ENCODE measurements around the gene ESRRB. TPM values are rescaled to one million over a fixed set of nuclear protein-coding genes. Genes with fewer than 3 reads are reported as not detected.

Gene ESRRB
- total RNA-seq, 1 donor from 2014 or later, result 0.08 TPM

- no peak for DNase-seq (ENCODE audit: low spot score)
- Mint-ChIP-seq H3K4me1 (ENCODE audit: unreplicated experiment) (no peaks in the 10 kb centered on the region), H3K9me3 (ENCODE audit: unreplicated experiment) (no peaks in the 10 kb centered on the region), H3K36me3 (ENCODE audit: low read depth, unreplicated experiment) (no peaks in the 10 kb centered on the region), H3K27me3 (ENCODE audit: unreplicated experiment) (no peaks in the 10 kb centered on the region), H3K27ac (ENCODE audit: unreplicated experiment) (no peak overlapping the region), H3K4me3 (ENCODE audit: unreplicated experiment) (no peak overlapping the region)
- TF ChIP-seq CTCF (IDR thresholded peaks at IDR 0.05; ENCODE audit: unreplicated experiment), result no peak
Observed at GRCh38 chr14:76538648-76539008, 162.7 kb downstream of the ESRRB start.

- Mint-ChIP-seq H3K36me3 (ENCODE audit: low read depth, unreplicated experiment) (no peaks in the 10 kb centered on the region), H3K4me3 (ENCODE audit: unreplicated experiment) (no peak overlapping the region)
Observed at GRCh38 chr14:76539130-76539529, 163.2 kb downstream of the ESRRB start.

GRCh38 chr14:76541594-76542219, 165.8 kb downstream of the ESRRB start:
- H3K4me1 Mint-ChIP-seq (ENCODE audit: unreplicated experiment), result no peaks in the 10 kb centered on the region
- no peak for DNase-seq (ENCODE audit: low spot score)
- no peak for TF ChIP-seq CTCF (IDR thresholded peaks at IDR 0.05; ENCODE audit: unreplicated experiment)
- no peak overlapping the region for H3K27ac Mint-ChIP-seq (ENCODE audit: unreplicated experiment)
- H3K27me3 Mint-ChIP-seq (ENCODE audit: unreplicated experiment), result peaks cover 3% of the 10 kb centered on the region
- no peak overlapping the region for H3K4me3 Mint-ChIP-seq (ENCODE audit: unreplicated experiment)
- no peaks in the 10 kb centered on the region for H3K36me3 Mint-ChIP-seq (ENCODE audit: low read depth, unreplicated experiment)
- H3K9me3 Mint-ChIP-seq (ENCODE audit: unreplicated experiment), result no peaks in the 10 kb centered on the region

More at GRCh38 chr14:76539130-76539529, 163.2 kb downstream of the ESRRB start:
- TF ChIP-seq CTCF (IDR thresholded peaks at IDR 0.05; ENCODE audit: unreplicated experiment), result no peak
- H3K27ac Mint-ChIP-seq (ENCODE audit: unreplicated experiment), result no peak overlapping the region
- no peak for DNase-seq (ENCODE audit: low spot score)
- no peaks in the 10 kb centered on the region for H3K4me1 Mint-ChIP-seq (ENCODE audit: unreplicated experiment)
- no peaks in the 10 kb centered on the region for H3K9me3 Mint-ChIP-seq (ENCODE audit: unreplicated experiment)
- H3K27me3 Mint-ChIP-seq (ENCODE audit: unreplicated experiment), result no peaks in the 10 kb centered on the region

GRCh38 chr14:76546426-76547221, 170.7 kb downstream of the ESRRB start:
- H3K9me3 Mint-ChIP-seq (ENCODE audit: unreplicated experiment), result no peaks in the 10 kb centered on the region
- H3K4me3 Mint-ChIP-seq (ENCODE audit: unreplicated experiment), result no peak overlapping the region
- DNase-seq (ENCODE audit: low spot score), result peak; percentile 75
- peaks cover 3% of the 10 kb centered on the region for H3K27me3 Mint-ChIP-seq (ENCODE audit: unreplicated experiment)
- TF ChIP-seq CTCF (IDR thresholded peaks at IDR 0.05; ENCODE audit: unreplicated experiment), result peak; percentile 99
- H3K36me3 Mint-ChIP-seq (ENCODE audit: low read depth, unreplicated experiment), result no peaks in the 10 kb centered on the region
- no peak overlapping the region for H3K27ac Mint-ChIP-seq (ENCODE audit: unreplicated experiment)
- H3K4me1 Mint-ChIP-seq (ENCODE audit: unreplicated experiment), result peaks cover 11% of the 10 kb centered on the region

GRCh38 chr14:76547831-76548230, 171.9 kb downstream of the ESRRB start:
- no peak for TF ChIP-seq CTCF (IDR thresholded peaks at IDR 0.05; ENCODE audit: unreplicated experiment)
- no peak overlapping the region for H3K4me3 Mint-ChIP-seq (ENCODE audit: unreplicated experiment)
- peaks cover 16% of the 10 kb centered on the region for H3K4me1 Mint-ChIP-seq (ENCODE audit: unreplicated experiment)
- no peak overlapping the region for H3K27ac Mint-ChIP-seq (ENCODE audit: unreplicated experiment)
- peaks cover 3% of the 10 kb centered on the region for H3K27me3 Mint-ChIP-seq (ENCODE audit: unreplicated experiment)
- no peaks in the 10 kb centered on the region for H3K36me3 Mint-ChIP-seq (ENCODE audit: low read depth, unreplicated experiment)
- H3K9me3 Mint-ChIP-seq (ENCODE audit: unreplicated experiment), result no peaks in the 10 kb centered on the region
- DNase-seq (ENCODE audit: low spot score), result no peak
